Posterior vena cava (tissue), 2 donors: ENCODE results near the gene POLR3F. TPM values are rescaled to one million over a fixed set of nuclear protein-coding genes. Genes with fewer than 3 reads are reported as not detected.
A peak's percentile ranks its signal among the peaks of the same experiment; 100 is the strongest.

Experiments used
- DNase-seq: peaks from one replicate; pipeline ENCODE4 v3.0.0-alpha.2; 2020; ENCODE audit warnings: low spot score
- intact Hi-C, 2 donors: fragments of 100-400 bp; cut with DNase I; formaldehyde crosslinking; loops; one replicate each; pipeline versions ENCODE4 v1.14.1 to v1.14.2; 2022 to 2023
- long read RNA-seq, 2 donors: library from polyadenylated mRNA; unstranded; transcript quantifications; one replicate each; pipeline ENCODE4 v2.0.0, GENCODE V29; 2020 to 2021
- total RNA-seq, 2 donors: library from RNA; stranded (reverse); fragmentation: NEBNext Ultra II Directional; extraction: Animal tissue kit (Norgen Biotek cat#: 25700); gene quantifications; one replicate each; pipeline ENCODE4 v1.2.1, GENCODE V29; 2021
- donor health status: DM: yes; HTN: yes; CAD: no.
- donor health status: DM: yes; HTN: yes; CAD: no.

POLR3F gene
- total RNA-seq = 10 to 100 TPM in 1 of 2 donors, 1 to 10 TPM in 1; 9.2 to 10.3 TPM
- long read RNA-seq, donor 1, transcript POLR3F-201 (9 exons, 2,416 nt) = major isoform, 5 of 7 reads
- long read RNA-seq, donor 1, partial matches to known transcripts = 0 of 7 reads
- long read RNA-seq, donor 1, other reads (novel, unspliced or antisense) = 2 of 7 reads
- long read RNA-seq, donor 2, transcript POLR3F-201 (9 exons, 2,416 nt) = major isoform, 12 of 17 reads
- long read RNA-seq, donor 2, partial matches to known transcripts = 1 of 17 reads
- long read RNA-seq, donor 2, other reads (novel, unspliced or antisense) = 3 of 17 reads

- peak; percentile 98 for DNase-seq
- intact Hi-C loops = no loop called here
Observed at GRCh38 chr20:18466894-18467730, at the start of gene POLR3F, which contains the start of gene DZANK1. Gene POLR3F (plus strand): TSS chr20:18467390. CDS start chr20:18467507, 117 bp downstream. Gene DZANK1 (minus strand): TSS chr20:18467030. CDS start chr20:18465358, 1,672 bp downstream.

GRCh38 chr20:18421608-18422007, 45.6 kb upstream of the POLR3F start:
- intact Hi-C loops = no loop called here
- no peak for DNase-seq

GRCh38 chr20:18427214-18427613, 40.0 kb upstream of the POLR3F start:
- intact Hi-C loops = no loop called here
- no peak for DNase-seq

GRCh38 chr20:18428490-18429173, 38.6 kb upstream of the POLR3F start:
- no peak for DNase-seq
- intact Hi-C loops = no loop called here

GRCh38 chr20:18430172-18430826, 36.9 kb upstream of the POLR3F start:
- no peak for DNase-seq
- intact Hi-C loops = no loop called here

- DNase-seq = no peak
- intact Hi-C loops = no loop called here
Observed at GRCh38 chr20:18431206-18431605, 36.0 kb upstream of the POLR3F start.

GRCh38 chr20:18436847-18437246, 30.3 kb upstream of the POLR3F start:
- intact Hi-C loops = no loop called here
- DNase-seq = no peak

- intact Hi-C loops = no loop called here
- no peak for DNase-seq
Observed at GRCh38 chr20:18440403-18440802, 26.8 kb upstream of the POLR3F start.

- intact Hi-C loops = no loop called here
- DNase-seq = no peak
Observed at GRCh38 chr20:18443886-18444285, 23.3 kb upstream of the POLR3F start.

GRCh38 chr20:18456600-18456999, 10.6 kb upstream of the POLR3F start:
- intact Hi-C loops = no loop called here
- DNase-seq = no peak

- intact Hi-C loops = no loop called here
- no peak for DNase-seq
Observed at GRCh38 chr20:18465536-18466200, 1.5 kb upstream of the POLR3F start.

- no peak for DNase-seq
- intact Hi-C loops = no loop called here
Observed at GRCh38 chr20:18466574-18466893, 656 bp upstream of the POLR3F start.

- intact Hi-C loops = no loop called here
- no peak for DNase-seq
Observed at GRCh38 chr20:18477218-18477617, 10.0 kb downstream of the POLR3F start.

GRCh38 chr20:18477821-18478220, 10.6 kb downstream of the POLR3F start:
- DNase-seq = no peak
- intact Hi-C loops = no loop called here

- intact Hi-C loops = no loop called here
- DNase-seq = no peak
Observed at GRCh38 chr20:18481596-18481995, 14.4 kb downstream of the POLR3F start.

GRCh38 chr20:18488301-18488700, 21.1 kb downstream of the POLR3F start:
- intact Hi-C loops = no loop called here
- no peak for DNase-seq

GRCh38 chr20:18496042-18496441, 28.9 kb downstream of the POLR3F start:
- intact Hi-C loops = no loop called here

GRCh38 chr20:18496740-18497592, 29.8 kb downstream of the POLR3F start, which contains the start of gene RBBP9:
Gene RBBP9 (minus strand): TSS chr20:18497225. CDS start chr20:18497167, 58 bp downstream.
- intact Hi-C loops = no loop called here
- DNase-seq = peak; percentile 95

More at GRCh38 chr20:18496042-18496441, 28.9 kb downstream of the POLR3F start:
- DNase-seq = no peak
